HEK293T (cell line): Measurements from ENCODE around the gene SPRYD3.

Experiments
- ARNT ChIP-seq: fragments of 450-650 bp; IDR thresholded peaks from 2 replicates; pipeline ENCODE4 v1.6.1; 2017; ENCODE audit warnings: mild to moderate bottlenecking
- BHLHE40 ChIP-seq: fragments of 450-650 bp; IDR thresholded peaks from 2 replicates; pipeline ENCODE4 v1.6.1; 2016; ENCODE audit warnings: mild to moderate bottlenecking, moderate library complexity, borderline replicate concordance
- ELF4 ChIP-seq: fragments of 450-650 bp; IDR thresholded peaks from 2 replicates; pipeline ENCODE4 v1.6.1; 2017; ENCODE audit warnings: antibody characterized with exemption
- FOXA1 ChIP-seq: fragments of 450-650 bp; IDR thresholded peaks from 2 replicates; pipeline ENCODE4 v1.6.1; 2016; ENCODE audit warnings: mild to moderate bottlenecking
- FOXK2 ChIP-seq: fragments of 450-650 bp; IDR thresholded peaks from 2 replicates; pipeline ENCODE4 v1.6.1; 2016; ENCODE audit warnings: mild to moderate bottlenecking
- NFRKB ChIP-seq: fragments of 450-650 bp; IDR thresholded peaks from 2 replicates; pipeline ENCODE4 v1.6.1; 2016; ENCODE audit warnings: mild to moderate bottlenecking, moderate library complexity
- PKNOX1 ChIP-seq: fragments of 450-650 bp; IDR thresholded peaks from 2 replicates; pipeline ENCODE4 v1.6.1; 2016
- SUZ12 ChIP-seq: fragments of 450-650 bp; IDR thresholded peaks from 2 replicates; pipeline ENCODE4 v1.6.1; 2016; ENCODE audit warnings: mild to moderate bottlenecking
- TARDBP ChIP-seq: fragments of 450-650 bp; IDR thresholded peaks from 2 replicates; pipeline ENCODE4 v1.6.1; 2016
- ZNF384 ChIP-seq: fragments of 450-650 bp; IDR thresholded peaks from 2 replicates; pipeline ENCODE4 v1.6.1; 2016

- TF ChIP-seq ARNT (no peak), NFRKB (no peak), BHLHE40 (no peak), ZNF384 (no peak), FOXA1 (no peak), PKNOX1 (no peak), SUZ12 (no peak), FOXK2 (no peak), ELF4 (no peak), TARDBP (no peak)
These were observed 565 bp downstream of the SPRYD3 start for GRCh38 chr12:53078425-53079225.
